GM19463 (cell line): ENCODE measurements around the gene UBE2E1.
"Not testable (repeated sequence)": the region's sequence is repeated elsewhere in the genome, so short reads cannot be mapped to it uniquely, and the experiment has no call there.

ENCODE experiments used
- ATAC-seq: cut with Tn5 transposase; IDR thresholded peaks from one replicate; pipeline ENCODE4 v1.9.1; 2021; ENCODE audit warnings: mild to moderate bottlenecking, moderate library complexity; ENCODE audit not compliant: unreplicated experiment

Gene UBE2E1

GRCh38 chr3:23913873-23914743 lies 108.4 kb downstream of the UBE2E1 start:
- ATAC-seq = no peak

GRCh38 chr3:23915537-23916108 lies 109.9 kb downstream of the UBE2E1 start:
- no peak for ATAC-seq

- ATAC-seq = peak; percentile 36
Measured at GRCh38 chr3:23916152-23916885, 110.6 kb downstream of the UBE2E1 start.

- peak; percentile 89 for ATAC-seq
Measured at GRCh38 chr3:23916886-23917678, 111.3 kb downstream of the UBE2E1 start, which contains the start of the genes NKIRAS1 and RPL15. TSS of gene NKIRAS1 (minus strand) at chr3:23916990. CDS start at chr3:23910904, 6,086 bp downstream. TSS of gene RPL15 (plus strand) at chr3:23917132. CDS start at chr3:23917860, 728 bp downstream.

- not testable (repeated sequence) for ATAC-seq
Measured at GRCh38 chr3:23917679-23918303, 112.0 kb downstream of the UBE2E1 start.

- not testable (repeated sequence) for ATAC-seq
Measured at GRCh38 chr3:23918331-23918730, 112.6 kb downstream of the UBE2E1 start.

GRCh38 chr3:23919628-23920027 lies 113.9 kb downstream of the UBE2E1 start:
- ATAC-seq = no peak

- ATAC-seq = no peak
Measured at GRCh38 chr3:23920151-23920655, 114.4 kb downstream of the UBE2E1 start.

GRCh38 chr3:23921052-23921511 lies 115.3 kb downstream of the UBE2E1 start:
- no peak for ATAC-seq

- no peak for ATAC-seq
Measured at GRCh38 chr3:23923786-23924185, 118.0 kb downstream of the UBE2E1 start.

GRCh38 chr3:23926246-23926645 lies 120.5 kb downstream of the UBE2E1 start:
- ATAC-seq = no peak

- no peak for ATAC-seq
Measured at GRCh38 chr3:23926736-23927135, 121.0 kb downstream of the UBE2E1 start.

GRCh38 chr3:23928524-23928923 lies 122.8 kb downstream of the UBE2E1 start:
- ATAC-seq = no peak

GRCh38 chr3:23931597-23931996 lies 125.8 kb downstream of the UBE2E1 start:
- ATAC-seq = no peak

GRCh38 chr3:23932571-23932970 lies 126.8 kb downstream of the UBE2E1 start:
- ATAC-seq = no peak

GRCh38 chr3:23934253-23934652 lies 128.5 kb downstream of the UBE2E1 start:
- no peak for ATAC-seq

- ATAC-seq = no peak
Measured at GRCh38 chr3:23937296-23937695, 131.5 kb downstream of the UBE2E1 start.

GRCh38 chr3:23938688-23939087 lies 132.9 kb downstream of the UBE2E1 start:
- no peak for ATAC-seq

- ATAC-seq = no peak
Measured at GRCh38 chr3:23940775-23941174, 135.0 kb downstream of the UBE2E1 start.
